Mammary epithelial cell (primary cell): ENCODE data around the gene C2.
A peak's percentile ranks its signal among the peaks of the same experiment; 100 is the strongest.

Experiments used
- CTCF ChIP-seq, 2 donors: IDR thresholded peaks in 1 of 2; conservative IDR thresholded peaks in 1 of 2; 2 replicates each; pipeline ENCODE4 v1.5.1; 2011 to 2012; ENCODE audit warnings: inconsistent platforms in 2 of 2, low read length in 2 of 2, mild to moderate bottlenecking in 2 of 2, control low read depth in 1 of 2, low read depth in 1 of 2; ENCODE audit not compliant: insufficient read depth in 1 of 2; ENCODE audit errors: extremely low read depth in 1 of 2
- EZH2 ChIP-seq: IDR thresholded peaks from 2 replicates; pipeline ENCODE4 v1.6.1; 2012; ENCODE audit warnings: low read length, inconsistent platforms, borderline replicate concordance

GRCh38 chr6:31898383-31899011, 29.0 kb upstream of the C2 start:
- TF ChIP-seq CTCF (conservative IDR thresholded peaks at IDR 0.05 in 1 of 2, IDR thresholded peaks at IDR 0.05 in 1 of 2; ENCODE audit: extremely low read depth in 1 of 2, insufficient read depth in 1 of 2, low read depth in 1 of 2, low read length in 2 of 2) (peak; percentile 6), EZH2 (no peak)
